Uterus (tissue), 2 donors: ENCODE measurements around the gene PATE1.

Experiments used
- POLR2A ChIP-seq, 2 donors: fragments of 450-650 bp; IDR thresholded peaks; one replicate each; pipeline ENCODE4 v1.6.1; 2016; ENCODE audit warnings: antibody characterized with exemption in 2 of 2, mild to moderate bottlenecking in 1 of 2, moderate library complexity in 1 of 2
- TF ChIP-seq, protein P1 (sequence below), 4 experiments: fragments of 200-600 bp in 2 of 4; fragments of 450-650 bp in 2 of 4; sonication (generic) in 2 of 4; IDR thresholded peaks; one replicate each; pipeline ENCODE4 v1.5.1; 2016 to 2019; ENCODE audit warnings: antibody characterized with exemption in 4 of 4, mild to moderate bottlenecking in 2 of 4, moderate library complexity in 1 of 4

DNA sequence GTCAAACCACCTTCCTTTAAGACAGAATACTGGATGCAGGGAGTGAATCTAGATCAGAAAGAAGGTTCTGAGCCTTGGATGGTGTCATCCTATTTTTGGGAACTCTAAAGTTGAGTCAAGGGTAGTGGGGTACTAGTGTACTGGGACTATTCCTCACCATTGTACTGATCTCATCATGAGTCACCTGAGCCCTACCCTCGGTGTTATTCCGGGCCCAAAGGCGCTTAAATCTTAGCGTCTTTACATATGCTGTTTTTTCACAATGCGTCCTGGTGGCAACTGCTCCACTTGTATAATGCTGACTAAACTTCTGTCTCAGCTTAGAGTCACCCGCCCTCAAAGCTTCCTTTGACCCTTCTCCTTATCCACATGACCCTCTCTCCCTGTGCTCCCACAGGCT is 25.3 kb upstream of the PATE1 start:
- TF ChIP-seq, protein P1, sequence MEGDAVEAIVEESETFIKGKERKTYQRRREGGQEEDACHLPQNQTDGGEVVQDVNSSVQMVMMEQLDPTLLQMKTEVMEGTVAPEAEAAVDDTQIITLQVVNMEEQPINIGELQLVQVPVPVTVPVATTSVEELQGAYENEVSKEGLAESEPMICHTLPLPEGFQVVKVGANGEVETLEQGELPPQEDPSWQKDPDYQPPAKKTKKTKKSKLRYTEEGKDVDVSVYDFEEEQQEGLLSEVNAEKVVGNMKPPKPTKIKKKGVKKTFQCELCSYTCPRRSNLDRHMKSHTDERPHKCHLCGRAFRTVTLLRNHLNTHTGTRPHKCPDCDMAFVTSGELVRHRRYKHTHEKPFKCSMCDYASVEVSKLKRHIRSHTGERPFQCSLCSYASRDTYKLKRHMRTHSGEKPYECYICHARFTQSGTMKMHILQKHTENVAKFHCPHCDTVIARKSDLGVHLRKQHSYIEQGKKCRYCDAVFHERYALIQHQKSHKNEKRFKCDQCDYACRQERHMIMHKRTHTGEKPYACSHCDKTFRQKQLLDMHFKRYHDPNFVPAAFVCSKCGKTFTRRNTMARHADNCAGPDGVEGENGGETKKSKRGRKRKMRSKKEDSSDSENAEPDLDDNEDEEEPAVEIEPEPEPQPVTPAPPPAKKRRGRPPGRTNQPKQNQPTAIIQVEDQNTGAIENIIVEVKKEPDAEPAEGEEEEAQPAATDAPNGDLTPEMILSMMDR (IDR thresholded peaks at IDR 0.05) = no peak
- no peak for TF ChIP-seq POLR2A (IDR thresholded peaks at IDR 0.05)
